Measurements from ENCODE around the gene ABITRAM. TPM values are rescaled to one million over a fixed set of nuclear protein-coding genes. Genes with fewer than 3 reads are reported as not detected.
A peak's percentile ranks its signal among the peaks of the same experiment; 100 is the strongest.

The ABITRAM gene
- total and polyA plus RNA-seq, 2 of the 13 experiments (the other 11 are each of a cell fraction or from before 2014, with no cell fraction given), result 10.2 to 21.6 TPM

GRCh38 chr9:108894225-108894997, 39.8 kb upstream of the ABITRAM start (continued):
- TF ChIP-seq ZNF512B (CRISPR knock-in tag; IDR thresholded peaks at IDR 0.05; ENCODE audit: borderline replicate concordance) (no peak), ZFP82 (CRISPR knock-in tag; IDR thresholded peaks at IDR 0.05; ENCODE audit: borderline replicate concordance) (no peak), E2F5 (CRISPR knock-in tag; conservative IDR thresholded peaks at IDR 0.05) (no peak), ZNF570 (CRISPR knock-in tag; IDR thresholded peaks at IDR 0.05; ENCODE audit: borderline replicate concordance) (no peak), ZNF747 (CRISPR knock-in tag; IDR thresholded peaks at IDR 0.05; ENCODE audit: borderline replicate concordance) (no peak), STAT6 (CRISPR knock-in tag; IDR thresholded peaks at IDR 0.05; ENCODE audit: borderline replicate concordance) (peak; percentile 69; the same call in 1 of the 2 replicates), ZNF776 (CRISPR knock-in tag; IDR thresholded peaks at IDR 0.05) (no peak), LCORL (IDR thresholded peaks at IDR 0.05) (peak; percentile 78; the same call in 1 of the 2 replicates), LCORL (CRISPR knock-in tag; IDR thresholded peaks at IDR 0.05) (peak; percentile 88), HDAC2 (CRISPR knock-in tag; IDR thresholded peaks at IDR 0.05) (peak; percentile 96), ZNF503 (CRISPR knock-in tag; IDR thresholded peaks at IDR 0.05) (peak; percentile 94), SOX5 (CRISPR knock-in tag; IDR thresholded peaks at IDR 0.05; ENCODE audit: borderline replicate concordance) (peak; percentile 90), EEA1 (CRISPR knock-in tag; IDR thresholded peaks at IDR 0.05; ENCODE audit: borderline replicate concordance) (no peak), ZNF670 (CRISPR knock-in tag; IDR thresholded peaks at IDR 0.05; ENCODE audit: borderline replicate concordance) (no peak), CAMTA2 (CRISPR knock-in tag; IDR thresholded peaks at IDR 0.05; ENCODE audit: borderline replicate concordance) (no peak)
- TF ChIP-seq, protein P1, sequence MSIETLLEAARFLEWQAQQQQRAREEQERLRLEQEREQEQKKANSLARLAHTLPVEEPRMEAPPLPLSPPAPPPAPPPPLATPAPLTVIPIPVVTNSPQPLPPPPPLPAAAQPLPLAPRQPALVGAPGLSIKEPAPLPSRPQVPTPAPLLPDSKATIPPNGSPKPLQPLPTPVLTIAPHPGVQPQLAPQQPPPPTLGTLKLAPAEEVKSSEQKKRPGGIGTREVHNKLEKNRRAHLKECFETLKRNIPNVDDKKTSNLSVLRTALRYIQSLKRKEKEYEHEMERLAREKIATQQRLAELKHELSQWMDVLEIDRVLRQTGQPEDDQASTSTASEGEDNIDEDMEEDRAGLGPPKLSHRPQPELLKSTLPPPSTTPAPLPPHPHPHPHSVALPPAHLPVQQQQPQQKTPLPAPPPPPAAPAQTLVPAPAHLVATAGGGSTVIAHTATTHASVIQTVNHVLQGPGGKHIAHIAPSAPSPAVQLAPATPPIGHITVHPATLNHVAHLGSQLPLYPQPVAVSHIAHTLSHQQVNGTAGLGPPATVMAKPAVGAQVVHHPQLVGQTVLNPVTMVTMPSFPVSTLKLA (IDR thresholded peaks at IDR 0.05), result no peak
- TF ChIP-seq, protein P2, sequence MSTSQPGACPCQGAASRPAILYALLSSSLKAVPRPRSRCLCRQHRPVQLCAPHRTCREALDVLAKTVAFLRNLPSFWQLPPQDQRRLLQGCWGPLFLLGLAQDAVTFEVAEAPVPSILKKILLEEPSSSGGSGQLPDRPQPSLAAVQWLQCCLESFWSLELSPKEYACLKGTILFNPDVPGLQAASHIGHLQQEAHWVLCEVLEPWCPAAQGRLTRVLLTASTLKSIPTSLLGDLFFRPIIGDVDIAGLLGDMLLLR (CRISPR knock-in tag; IDR thresholded peaks at IDR 0.05), result no peak
- TF ChIP-seq, protein P3, sequence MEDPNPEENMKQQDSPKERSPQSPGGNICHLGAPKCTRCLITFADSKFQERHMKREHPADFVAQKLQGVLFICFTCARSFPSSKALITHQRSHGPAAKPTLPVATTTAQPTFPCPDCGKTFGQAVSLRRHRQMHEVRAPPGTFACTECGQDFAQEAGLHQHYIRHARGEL (CRISPR knock-in tag; IDR thresholded peaks at IDR 0.05), result no peak
